Activated naive CD8-positive, alpha-beta T cell treated with anti-CD3 and anti-CD28 coated beads for 36 hours (primary cell): Measurements from ENCODE around the gene KATNIP. TPM values are rescaled to one million over a fixed set of nuclear protein-coding genes. Genes with fewer than 3 reads are reported as not detected.

Experiments
- DNase-seq: peaks from one replicate; pipeline ENCODE4 v3.0.0; 2021
- H3K27ac Mint-ChIP-seq: one replicate; pipeline ENCODE4 v1.8.0; 2022; ENCODE audit warnings: mild to moderate bottlenecking, moderate library complexity, mixed read lengths
- H3K27me3 Mint-ChIP-seq: one replicate; pipeline ENCODE4 v1.8.0; 2022; ENCODE audit warnings: mild to moderate bottlenecking, mixed read lengths
- H3K36me3 Mint-ChIP-seq: one replicate; pipeline ENCODE4 v1.8.0; 2021; ENCODE audit warnings: mild to moderate bottlenecking, mixed read lengths
- H3K4me1 Mint-ChIP-seq: one replicate; pipeline ENCODE4 v1.8.0; 2021; ENCODE audit warnings: mixed read lengths
- H3K4me3 Mint-ChIP-seq: one replicate; pipeline ENCODE4 v1.8.0; 2022; ENCODE audit warnings: mild to moderate bottlenecking, moderate library complexity, mixed read lengths
- H3K9me3 Mint-ChIP-seq: one replicate; pipeline ENCODE4 v1.8.0; 2022; ENCODE audit warnings: mixed read lengths
- total RNA-seq, 2 experiments: library from RNA; stranded (reverse); gene quantifications; one replicate each; pipeline ENCODE4 v1.2.3, GENCODE V29; 2021

KATNIP gene
- 10 to 100 TPM; 10.1 to 10.9 TPM for total RNA-seq

GRCh38 chr16:27549746-27550581 is at the start of gene KATNIP, which contains the start of gene GTF3C1:
Gene KATNIP, plus strand, starts transcription at chr16:27550144. Its CDS starts 27 bp downstream, at chr16:27550171.
Gene GTF3C1, minus strand, starts transcription at chr16:27549913. Its CDS starts 23 bp downstream, at chr16:27549890.
- Mint-ChIP-seq H3K4me3 (peak within 1 kb of the TSS; percentile 100), H3K9me3 (no peaks in the 10 kb centered on the region), H3K27me3 (no peaks in the 10 kb centered on the region), H3K27ac (peak within 1 kb of the TSS; percentile 96), H3K36me3 (peaks cover 4% of the 10 kb centered on the region), H3K4me1 (peaks cover 35% of the 10 kb centered on the region)
- peak; percentile 100 for DNase-seq

GRCh38 chr16:27500801-27501200 is 49.1 kb upstream of the KATNIP start:
- H3K4me1 Mint-ChIP-seq = peaks cover 3% of the 10 kb centered on the region
- H3K27ac Mint-ChIP-seq = no peak overlapping the region
- no peaks in the 10 kb centered on the region for H3K27me3 Mint-ChIP-seq
- DNase-seq = no peak
- H3K4me3 Mint-ChIP-seq = no peak overlapping the region
- no peaks in the 10 kb centered on the region for H3K9me3 Mint-ChIP-seq
- H3K36me3 Mint-ChIP-seq = peaks cover 16% of the 10 kb centered on the region

GRCh38 chr16:27503662-27504061 is 46.3 kb upstream of the KATNIP start:
- Mint-ChIP-seq H3K4me3 (no peak overlapping the region), H3K27me3 (no peaks in the 10 kb centered on the region), H3K36me3 (peaks cover 14% of the 10 kb centered on the region), H3K9me3 (no peaks in the 10 kb centered on the region), H3K27ac (no peak overlapping the region), H3K4me1 (no peaks in the 10 kb centered on the region)
- DNase-seq = no peak

- no peak overlapping the region for H3K4me3 Mint-ChIP-seq
Measured at GRCh38 chr16:27505297-27506236, 44.4 kb upstream of the KATNIP start.

GRCh38 chr16:27506771-27507170 is 43.2 kb upstream of the KATNIP start:
- no peak for DNase-seq
- no peaks in the 10 kb centered on the region for H3K9me3 Mint-ChIP-seq
- no peaks in the 10 kb centered on the region for H3K27me3 Mint-ChIP-seq
- no peaks in the 10 kb centered on the region for H3K4me1 Mint-ChIP-seq
- peaks cover 16% of the 10 kb centered on the region for H3K36me3 Mint-ChIP-seq
- no peak overlapping the region for H3K4me3 Mint-ChIP-seq
- H3K27ac Mint-ChIP-seq = no peak overlapping the region

More at GRCh38 chr16:27505297-27506236, 44.4 kb upstream of the KATNIP start:
- no peaks in the 10 kb centered on the region for H3K27me3 Mint-ChIP-seq
- no peak for DNase-seq
- H3K27ac Mint-ChIP-seq = no peak overlapping the region
- H3K9me3 Mint-ChIP-seq = no peaks in the 10 kb centered on the region
- H3K4me1 Mint-ChIP-seq = no peaks in the 10 kb centered on the region
- H3K36me3 Mint-ChIP-seq = peaks cover 20% of the 10 kb centered on the region

- no peak for DNase-seq
- Mint-ChIP-seq H3K36me3 (peaks cover 18% of the 10 kb centered on the region), H3K27me3 (no peaks in the 10 kb centered on the region), H3K27ac (no peak overlapping the region), H3K9me3 (no peaks in the 10 kb centered on the region), H3K4me1 (no peaks in the 10 kb centered on the region), H3K4me3 (no peak overlapping the region)
Measured at GRCh38 chr16:27508476-27508875, 41.5 kb upstream of the KATNIP start.

GRCh38 chr16:27511657-27512448 is 38.1 kb upstream of the KATNIP start:
- H3K9me3 Mint-ChIP-seq = no peaks in the 10 kb centered on the region
- no peak overlapping the region for H3K4me3 Mint-ChIP-seq
- H3K36me3 Mint-ChIP-seq = peaks cover 22% of the 10 kb centered on the region
- H3K27ac Mint-ChIP-seq = no peak overlapping the region
- DNase-seq = no peak
- no peaks in the 10 kb centered on the region for H3K27me3 Mint-ChIP-seq
- no peaks in the 10 kb centered on the region for H3K4me1 Mint-ChIP-seq

- peaks cover 12% of the 10 kb centered on the region for H3K36me3 Mint-ChIP-seq
- no peak overlapping the region for H3K27ac Mint-ChIP-seq
- H3K4me1 Mint-ChIP-seq = no peaks in the 10 kb centered on the region
- DNase-seq = no peak
- H3K9me3 Mint-ChIP-seq = no peaks in the 10 kb centered on the region
- no peaks in the 10 kb centered on the region for H3K27me3 Mint-ChIP-seq
- no peak overlapping the region for H3K4me3 Mint-ChIP-seq
Measured at GRCh38 chr16:27514806-27515205, 35.1 kb upstream of the KATNIP start.

- Mint-ChIP-seq H3K9me3 (no peaks in the 10 kb centered on the region), H3K4me3 (no peak overlapping the region), H3K36me3 (peaks cover 12% of the 10 kb centered on the region), H3K4me1 (no peaks in the 10 kb centered on the region), H3K27me3 (no peaks in the 10 kb centered on the region), H3K27ac (no peak overlapping the region)
- DNase-seq = peak; percentile 13
Measured at GRCh38 chr16:27515874-27516353, 34.0 kb upstream of the KATNIP start.

- H3K9me3 Mint-ChIP-seq = no peaks in the 10 kb centered on the region
- no peaks in the 10 kb centered on the region for H3K27me3 Mint-ChIP-seq
- H3K27ac Mint-ChIP-seq = no peak overlapping the region
- no peak overlapping the region for H3K4me3 Mint-ChIP-seq
- H3K4me1 Mint-ChIP-seq = no peaks in the 10 kb centered on the region
- peaks cover 12% of the 10 kb centered on the region for H3K36me3 Mint-ChIP-seq
- no peak for DNase-seq
Measured at GRCh38 chr16:27516365-27516764, 33.6 kb upstream of the KATNIP start.

GRCh38 chr16:27517664-27518063 is 32.3 kb upstream of the KATNIP start:
- no peak for DNase-seq
- H3K27me3 Mint-ChIP-seq = no peaks in the 10 kb centered on the region
- H3K36me3 Mint-ChIP-seq = peaks cover 13% of the 10 kb centered on the region
- no peak overlapping the region for H3K4me3 Mint-ChIP-seq
- H3K9me3 Mint-ChIP-seq = no peaks in the 10 kb centered on the region
- peaks cover 2% of the 10 kb centered on the region for H3K4me1 Mint-ChIP-seq
- no peak overlapping the region for H3K27ac Mint-ChIP-seq

- Mint-ChIP-seq H3K4me1 (peaks cover 2% of the 10 kb centered on the region), H3K9me3 (no peaks in the 10 kb centered on the region), H3K27ac (no peak overlapping the region), H3K36me3 (peaks cover 13% of the 10 kb centered on the region), H3K4me3 (no peak overlapping the region), H3K27me3 (no peaks in the 10 kb centered on the region)
- no peak for DNase-seq
Measured at GRCh38 chr16:27518226-27518625, 31.7 kb upstream of the KATNIP start.

GRCh38 chr16:27520982-27521673 is 28.8 kb upstream of the KATNIP start:
- Mint-ChIP-seq H3K27me3 (no peaks in the 10 kb centered on the region), H3K4me3 (no peak overlapping the region), H3K36me3 (peaks cover 13% of the 10 kb centered on the region), H3K27ac (no peak overlapping the region), H3K9me3 (no peaks in the 10 kb centered on the region), H3K4me1 (peaks cover 2% of the 10 kb centered on the region)
- no peak for DNase-seq

- H3K27me3 Mint-ChIP-seq = no peaks in the 10 kb centered on the region
- H3K36me3 Mint-ChIP-seq = peaks cover 13% of the 10 kb centered on the region
- peaks cover 2% of the 10 kb centered on the region for H3K4me1 Mint-ChIP-seq
- no peak overlapping the region for H3K27ac Mint-ChIP-seq
- H3K9me3 Mint-ChIP-seq = no peaks in the 10 kb centered on the region
- no peak for DNase-seq
- H3K4me3 Mint-ChIP-seq = no peak overlapping the region
Measured at GRCh38 chr16:27522173-27522707, 27.7 kb upstream of the KATNIP start.
